ENCODE measurements around the gene GOLGA3. TPM values are rescaled to one million over a fixed set of nuclear protein-coding genes. Genes with fewer than 3 reads are reported as not detected.

The GOLGA3 gene
- total RNA-seq, 3 donors from 2014 or later: 51.7 to 76.7 (median 58.5) TPM

DNA sequence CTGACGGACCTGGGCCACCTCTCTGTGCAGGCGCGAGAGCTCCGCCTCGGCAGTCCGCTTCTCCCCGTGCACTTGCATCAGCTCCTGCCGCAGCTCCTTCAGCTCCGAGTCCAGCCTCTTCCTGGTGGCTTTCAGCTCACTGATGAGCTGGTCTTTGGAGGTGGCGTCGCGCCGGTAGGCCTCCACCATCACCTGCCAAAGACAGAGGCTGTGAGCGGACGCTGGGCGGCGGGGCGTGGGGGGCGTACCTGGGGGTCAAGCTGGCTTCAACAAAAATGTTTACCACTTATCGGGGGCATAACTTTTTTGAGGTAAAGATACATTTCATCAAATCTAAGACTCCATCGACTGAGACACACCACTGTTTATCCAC, 39.6 kb downstream of the GOLGA3 start:
- H3K36me3 ChIP-seq: peaks cover 7% of the 10 kb centered on the region
- DNase-seq (ENCODE audit: low spot score in 2 of 2): no peak
- no peaks in the 10 kb centered on the region for H3K4me1 ChIP-seq
- intact Hi-C loops (cut with DNase I; ENCODE audit: low total_unique reads): no loop called here
- H3K9me3 ChIP-seq: no peaks in the 10 kb centered on the region
- H3K4me3 ChIP-seq: no peak overlapping the region
- TF ChIP-seq POLR2A (IDR thresholded peaks at IDR 0.05): no peak
- no peak for TF ChIP-seq CTCF (IDR thresholded peaks at IDR 0.05)
- no peak for TF ChIP-seq POLR2AphosphoS5 (IDR thresholded peaks at IDR 0.05)
- no peak overlapping the region for H3K27ac ChIP-seq
- no peaks in the 10 kb centered on the region for H3K27me3 ChIP-seq

- no peaks in the 10 kb centered on the region for H3K9me3 ChIP-seq
- H3K4me1 ChIP-seq: no peaks in the 10 kb centered on the region
- TF ChIP-seq CTCF (IDR thresholded peaks at IDR 0.05): no peak
- no peak for TF ChIP-seq POLR2A (IDR thresholded peaks at IDR 0.05)
- no peak for TF ChIP-seq POLR2AphosphoS5 (IDR thresholded peaks at IDR 0.05)
- no peak for DNase-seq (ENCODE audit: low spot score in 2 of 2)
- H3K36me3 ChIP-seq: peaks cover 7% of the 10 kb centered on the region
- intact Hi-C loops (cut with DNase I; ENCODE audit: low total_unique reads): no loop called here
- no peak overlapping the region for H3K4me3 ChIP-seq
- H3K27ac ChIP-seq: no peak overlapping the region
- no peaks in the 10 kb centered on the region for H3K27me3 ChIP-seq
Measured at GRCh38 chr12:132788375-132789098, 40.1 kb downstream of the GOLGA3 start.

- TF ChIP-seq POLR2AphosphoS5 (IDR thresholded peaks at IDR 0.05) (no peak), CTCF (IDR thresholded peaks at IDR 0.05) (no peak), POLR2A (IDR thresholded peaks at IDR 0.05) (no peak)
- no peak overlapping the region for H3K27ac ChIP-seq
- no peak overlapping the region for H3K4me3 ChIP-seq
- no peaks in the 10 kb centered on the region for H3K9me3 ChIP-seq
- H3K36me3 ChIP-seq: peaks cover 7% of the 10 kb centered on the region
- no peaks in the 10 kb centered on the region for H3K27me3 ChIP-seq
- intact Hi-C loops (cut with DNase I; ENCODE audit: low total_unique reads): no loop called here
- no peak for DNase-seq (ENCODE audit: low spot score in 2 of 2)
- no peaks in the 10 kb centered on the region for H3K4me1 ChIP-seq
Measured at GRCh38 chr12:132787877-132788276, 40.8 kb downstream of the GOLGA3 start.

DNA sequence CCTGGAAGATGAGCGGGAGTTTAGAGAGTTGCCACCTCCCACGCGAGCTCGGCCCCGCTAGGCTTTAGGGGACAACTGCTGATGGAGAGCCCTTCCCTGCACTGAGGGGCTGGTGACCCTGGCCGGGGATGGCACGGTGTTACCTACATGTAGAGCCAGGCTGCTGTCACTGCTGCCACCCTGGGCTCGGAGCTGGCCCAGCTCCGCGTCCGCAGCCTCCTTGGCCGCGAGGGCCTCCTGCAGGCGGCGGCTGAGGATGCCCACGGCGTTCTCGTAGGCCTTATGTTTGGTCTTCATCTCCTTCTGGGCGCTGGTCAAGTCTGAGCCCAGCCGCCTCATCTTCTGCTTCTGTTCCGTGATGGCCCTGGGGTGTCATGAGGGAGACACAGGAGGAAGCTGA, 42.5 kb downstream of the GOLGA3 start:
- Histone ChIP-seq H3K36me3 (peaks cover 7% of the 10 kb centered on the region), H3K9me3 (no peaks in the 10 kb centered on the region), H3K27ac (no peak overlapping the region), H3K4me1 (no peaks in the 10 kb centered on the region), H3K27me3 (no peaks in the 10 kb centered on the region), H3K4me3 (no peak overlapping the region)
- no peak for TF ChIP-seq POLR2A (IDR thresholded peaks at IDR 0.05)
- no peak for TF ChIP-seq CTCF (IDR thresholded peaks at IDR 0.05)
- TF ChIP-seq POLR2AphosphoS5 (IDR thresholded peaks at IDR 0.05): no peak
- intact Hi-C loops (cut with DNase I; ENCODE audit: low total_unique reads): no loop called here
- DNase-seq (ENCODE audit: low spot score in 2 of 2): no peak

DNA sequence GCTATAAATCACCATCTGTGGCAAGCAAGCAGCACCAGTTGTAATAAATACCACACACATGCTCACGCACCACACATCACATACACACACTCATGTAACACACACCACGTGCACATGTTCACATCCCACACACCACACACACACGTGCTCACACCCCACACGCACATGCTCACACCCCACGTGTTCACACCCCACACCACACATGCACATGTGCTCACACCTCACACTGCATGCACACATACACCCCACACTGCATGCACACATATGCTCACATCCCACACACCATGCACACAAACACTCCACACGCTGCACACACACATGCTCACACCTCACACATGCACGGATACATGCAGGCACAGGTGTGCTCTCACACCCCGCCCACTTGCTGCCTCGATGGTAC, 44.1 kb downstream of the GOLGA3 start:
- no peaks in the 10 kb centered on the region for H3K4me1 ChIP-seq
- H3K9me3 ChIP-seq: no peaks in the 10 kb centered on the region
- intact Hi-C loops (cut with DNase I; ENCODE audit: low total_unique reads): no loop called here
- H3K27ac ChIP-seq: no peak overlapping the region
- no peak for TF ChIP-seq POLR2A (IDR thresholded peaks at IDR 0.05)
- TF ChIP-seq CTCF (IDR thresholded peaks at IDR 0.05): no peak
- TF ChIP-seq POLR2AphosphoS5 (IDR thresholded peaks at IDR 0.05): no peak
- no peak overlapping the region for H3K4me3 ChIP-seq
- peaks cover 13% of the 10 kb centered on the region for H3K36me3 ChIP-seq
- no peak for DNase-seq (ENCODE audit: low spot score in 2 of 2)
- H3K27me3 ChIP-seq: no peaks in the 10 kb centered on the region
